ENCODE data around the gene FNIP1.

FNIP1 gene

GRCh38 chr5:131786900-131787692, 9.7 kb downstream of the FNIP1 start:
- Histone ChIP-seq H3K79me2 (ENCODE audit: low read length) (peaks cover 96% of the 10 kb centered on the region), H3K9ac (ENCODE audit: low read length) (no peak overlapping the region), H3K4me3 (ENCODE audit: low read length) (no peak overlapping the region), H3K9me2 (replicated peaks; ENCODE audit: insufficient read depth, low read length) (no peaks in the 10 kb centered on the region), H2AFZ (ENCODE audit: low read length) (no peak overlapping the region), H4K20me1 (ENCODE audit: insufficient read depth, low read length) (peaks cover 17% of the 10 kb centered on the region; the same call in 1 of the 2 replicates), H3K27me3 (replicated peaks; ENCODE audit: insufficient read depth, low read length) (no peaks in the 10 kb centered on the region), H3F3A (ENCODE audit: insufficient read depth, low read length) (no peaks in the 10 kb centered on the region), H3K36me3 (replicated peaks; ENCODE audit: insufficient read depth, low read length) (no peaks in the 10 kb centered on the region), H3K9me3 (replicated peaks; ENCODE audit: insufficient read depth, low read length) (no peaks in the 10 kb centered on the region), H3K4me1 (ENCODE audit: low read length) (no peaks in the 10 kb centered on the region), H3K27ac (ENCODE audit: low read length) (no peak overlapping the region), H3K4me2 (ENCODE audit: low read depth, low read length) (no peak overlapping the region)
- DNase-seq, result no peak
- TF ChIP-seq, protein P1, sequence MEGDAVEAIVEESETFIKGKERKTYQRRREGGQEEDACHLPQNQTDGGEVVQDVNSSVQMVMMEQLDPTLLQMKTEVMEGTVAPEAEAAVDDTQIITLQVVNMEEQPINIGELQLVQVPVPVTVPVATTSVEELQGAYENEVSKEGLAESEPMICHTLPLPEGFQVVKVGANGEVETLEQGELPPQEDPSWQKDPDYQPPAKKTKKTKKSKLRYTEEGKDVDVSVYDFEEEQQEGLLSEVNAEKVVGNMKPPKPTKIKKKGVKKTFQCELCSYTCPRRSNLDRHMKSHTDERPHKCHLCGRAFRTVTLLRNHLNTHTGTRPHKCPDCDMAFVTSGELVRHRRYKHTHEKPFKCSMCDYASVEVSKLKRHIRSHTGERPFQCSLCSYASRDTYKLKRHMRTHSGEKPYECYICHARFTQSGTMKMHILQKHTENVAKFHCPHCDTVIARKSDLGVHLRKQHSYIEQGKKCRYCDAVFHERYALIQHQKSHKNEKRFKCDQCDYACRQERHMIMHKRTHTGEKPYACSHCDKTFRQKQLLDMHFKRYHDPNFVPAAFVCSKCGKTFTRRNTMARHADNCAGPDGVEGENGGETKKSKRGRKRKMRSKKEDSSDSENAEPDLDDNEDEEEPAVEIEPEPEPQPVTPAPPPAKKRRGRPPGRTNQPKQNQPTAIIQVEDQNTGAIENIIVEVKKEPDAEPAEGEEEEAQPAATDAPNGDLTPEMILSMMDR (IDR thresholded peaks at IDR 0.05; ENCODE audit: low read length), result no peak

- Histone ChIP-seq H3K4me3 (ENCODE audit: low read length) (no peak overlapping the region), H3K27ac (ENCODE audit: low read length) (no peak overlapping the region), H3K4me1 (ENCODE audit: low read length) (no peaks in the 10 kb centered on the region), H3K79me2 (ENCODE audit: low read length) (peaks cover 96% of the 10 kb centered on the region), H3K9ac (ENCODE audit: low read length) (no peak overlapping the region), H2AFZ (ENCODE audit: low read length) (no peak overlapping the region), H3K9me3 (replicated peaks; ENCODE audit: insufficient read depth, low read length) (no peaks in the 10 kb centered on the region), H3K27me3 (replicated peaks; ENCODE audit: insufficient read depth, low read length) (no peaks in the 10 kb centered on the region), H3K4me2 (ENCODE audit: low read depth, low read length) (no peak overlapping the region), H3K9me2 (replicated peaks; ENCODE audit: insufficient read depth, low read length) (no peaks in the 10 kb centered on the region), H4K20me1 (ENCODE audit: insufficient read depth, low read length) (peaks cover 17% of the 10 kb centered on the region; the same call in 1 of the 2 replicates), H3F3A (ENCODE audit: insufficient read depth, low read length) (no peaks in the 10 kb centered on the region), H3K36me3 (replicated peaks; ENCODE audit: insufficient read depth, low read length) (no peaks in the 10 kb centered on the region)
- TF ChIP-seq EZH2 (optimal IDR thresholded peaks at IDR 0.05; ENCODE audit: low read depth, low read length) (no peak), EZH2phosphoT487 (IDR thresholded peaks at IDR 0.05; ENCODE audit: low read length) (no peak)
- TF ChIP-seq, protein P1 (IDR thresholded peaks at IDR 0.05; ENCODE audit: low read length), result no peak
- DNase-seq, result no peak
These were observed 10.8 kb downstream of the FNIP1 start for GRCh38 chr5:131786036-131786435.

DNA sequence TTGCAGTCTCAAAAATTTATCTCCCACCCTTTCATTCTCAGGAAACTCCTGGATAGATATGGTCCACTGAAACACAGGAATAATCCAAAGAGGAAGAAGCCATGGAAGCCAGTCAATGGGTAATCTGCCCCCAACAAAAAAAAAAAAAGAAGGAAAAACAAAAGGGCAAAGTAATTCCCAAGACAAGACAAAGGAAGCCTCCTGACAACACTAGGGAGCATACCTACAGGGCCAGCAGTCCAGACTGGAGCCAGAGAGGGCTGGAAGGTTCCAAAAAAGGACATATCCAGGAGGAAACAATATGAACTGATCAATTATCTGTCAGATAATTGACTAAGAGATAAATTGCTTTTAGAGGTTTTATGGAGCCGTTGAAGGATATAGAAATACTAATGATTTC, 12.9 kb downstream of the FNIP1 start:
- no peaks in the 10 kb centered on the region for H3K36me3 ChIP-seq (replicated peaks; ENCODE audit: insufficient read depth, low read length)
- H3K4me2 ChIP-seq (ENCODE audit: low read depth, low read length), result no peak overlapping the region
- no peak for DNase-seq
- H3K9me2 ChIP-seq (replicated peaks; ENCODE audit: insufficient read depth, low read length), result no peaks in the 10 kb centered on the region
- peaks cover 21% of the 10 kb centered on the region; the same call in 1 of the 2 replicates for H4K20me1 ChIP-seq (ENCODE audit: insufficient read depth, low read length)
- TF ChIP-seq, protein P1 (IDR thresholded peaks at IDR 0.05; ENCODE audit: low read length), result no peak
- TF ChIP-seq EZH2 (optimal IDR thresholded peaks at IDR 0.05; ENCODE audit: low read depth, low read length) (no peak), EZH2phosphoT487 (IDR thresholded peaks at IDR 0.05; ENCODE audit: low read length) (no peak)
- no peaks in the 10 kb centered on the region for H3K27me3 ChIP-seq (replicated peaks; ENCODE audit: insufficient read depth, low read length)
- no peak overlapping the region for H2AFZ ChIP-seq (ENCODE audit: low read length)
- H3K9ac ChIP-seq (ENCODE audit: low read length), result no peak overlapping the region
- H3F3A ChIP-seq (ENCODE audit: insufficient read depth, low read length), result no peaks in the 10 kb centered on the region
- no peaks in the 10 kb centered on the region for H3K9me3 ChIP-seq (replicated peaks; ENCODE audit: insufficient read depth, low read length)
- no peaks in the 10 kb centered on the region for H3K4me1 ChIP-seq (ENCODE audit: low read length)
- no peak overlapping the region for H3K4me3 ChIP-seq (ENCODE audit: low read length)
- no peak overlapping the region for H3K27ac ChIP-seq (ENCODE audit: low read length)
- H3K79me2 ChIP-seq (ENCODE audit: low read length), result peaks cover 96% of the 10 kb centered on the region
